ENCODE results near the gene ITGA3. TPM values are rescaled to one million over a fixed set of nuclear protein-coding genes. Genes with fewer than 3 reads are reported as not detected.
"Not testable (repeated sequence)": the region's sequence is repeated elsewhere in the genome, so short reads cannot be mapped to it uniquely, and the experiment has no call there.

Gene ITGA3
- total RNA-seq, 2 donors from 2014 or later = 31.0 to 36.3 TPM

- TF ChIP-seq POLR2A (IDR thresholded peaks at IDR 0.05) (no peak), CTCF (IDR thresholded peaks at IDR 0.05) (no peak)
- peaks cover 80% of the 10 kb centered on the region for H3K4me1 ChIP-seq
- no peaks in the 10 kb centered on the region for H3K27me3 ChIP-seq
- H3K4me3 ChIP-seq = no peak overlapping the region
- intact Hi-C loops (cut with DNase I) = no loop called here
- no peaks in the 10 kb centered on the region for H3K36me3 ChIP-seq (replicated peaks in 1 of 2; ENCODE audit: insufficient read depth in 1 of 2, low read depth in 2 of 2)
- 60 to 72% methylated on average over 5 of the region's 5 CpGs for WGBS, 2 donors
- peak in 1 of 4 donors; percentile 13 for DNase-seq
- H3K27ac ChIP-seq = peak overlapping the region in 3 of 4 donors; percentile 59 to 89 (median 88)
- ATAC-seq = no peak
- no peaks in the 10 kb centered on the region for H3K9me3 ChIP-seq
These were observed 3.9 kb downstream of the ITGA3 start for GRCh38 chr17:50059759-50060273.

DNA sequence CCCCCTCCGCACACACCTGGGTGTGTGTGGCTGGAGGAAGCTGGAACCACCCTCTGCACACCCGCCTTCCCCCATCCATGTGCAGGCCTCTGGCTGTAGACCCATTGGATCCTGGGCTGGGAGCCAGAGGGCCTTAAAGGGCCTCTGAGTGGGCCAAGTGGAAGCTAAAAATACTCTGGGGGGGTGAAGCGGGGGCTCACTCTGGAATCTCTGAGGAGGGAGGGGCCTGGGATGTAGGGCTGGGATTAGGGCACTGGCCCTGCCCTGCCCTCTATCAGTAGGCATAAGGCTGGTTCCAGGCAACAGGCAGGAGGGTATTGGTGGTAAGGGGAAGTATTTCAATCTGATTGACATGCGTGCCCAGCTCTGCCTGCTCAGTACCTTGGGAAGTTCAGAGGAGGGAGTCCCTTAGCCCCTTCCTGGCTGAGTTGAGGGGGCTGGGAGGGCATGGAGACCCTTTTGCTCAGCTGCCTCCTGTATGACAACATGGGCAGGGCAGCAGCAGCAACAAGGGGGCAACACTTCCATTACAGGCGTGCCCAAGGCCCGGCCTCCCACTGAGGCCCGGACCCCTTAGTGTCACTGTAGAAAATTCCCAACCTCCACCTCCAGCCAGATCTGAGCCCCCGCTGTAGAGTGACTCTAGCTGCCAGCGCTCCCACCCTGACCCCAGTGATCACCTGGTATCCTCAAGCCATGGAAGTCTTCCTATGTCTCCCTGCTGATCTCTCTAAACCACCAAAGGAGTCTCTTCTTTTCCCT is 5.2 kb downstream of the ITGA3 start:
- intact Hi-C loops (cut with DNase I) = no loop called here
- H3K36me3 ChIP-seq (replicated peaks in 1 of 2; ENCODE audit: insufficient read depth in 1 of 2, low read depth in 2 of 2) = no peaks in the 10 kb centered on the region
- no peaks in the 10 kb centered on the region for H3K9me3 ChIP-seq
- no peaks in the 10 kb centered on the region for H3K27me3 ChIP-seq
- DNase-seq (peak; percentile 31 to 65 (median 54)), ATAC-seq (no peak)
- H3K4me3 ChIP-seq = no peak overlapping the region
- H3K4me1 ChIP-seq = peaks cover 72% of the 10 kb centered on the region
- TF ChIP-seq CTCF (IDR thresholded peaks at IDR 0.05) = no peak
- no peak for TF ChIP-seq POLR2A (IDR thresholded peaks at IDR 0.05)
- H3K27ac ChIP-seq = peak overlapping the region in 3 of 4 donors; percentile 11 to 26 (median 22)
- 81 to 88% methylated on average over 5 to 9 of the region's 9 CpGs for WGBS, 2 donors

- DNase-seq; H3K9me3 ChIP-seq; ATAC-seq; H3K36me3 ChIP-seq (replicated peaks in 1 of 2; ENCODE audit: insufficient read depth in 1 of 2, low read depth in 2 of 2); H3K27me3 ChIP-seq; H3K4me3 ChIP-seq; intact Hi-C loops (cut with DNase I): not testable (repeated sequence)
- Histone ChIP-seq H3K4me1 (peaks cover 69% of the 10 kb centered on the region), H3K27ac (peak overlapping the region in 2 of 4 donors; percentile 11 to 26)
- WGBS, 2 donors = 95 to 97% methylated on average over 10 of the region's 10 CpGs
These were observed 5.8 kb downstream of the ITGA3 start for GRCh38 chr17:50061713-50062045.

DNA sequence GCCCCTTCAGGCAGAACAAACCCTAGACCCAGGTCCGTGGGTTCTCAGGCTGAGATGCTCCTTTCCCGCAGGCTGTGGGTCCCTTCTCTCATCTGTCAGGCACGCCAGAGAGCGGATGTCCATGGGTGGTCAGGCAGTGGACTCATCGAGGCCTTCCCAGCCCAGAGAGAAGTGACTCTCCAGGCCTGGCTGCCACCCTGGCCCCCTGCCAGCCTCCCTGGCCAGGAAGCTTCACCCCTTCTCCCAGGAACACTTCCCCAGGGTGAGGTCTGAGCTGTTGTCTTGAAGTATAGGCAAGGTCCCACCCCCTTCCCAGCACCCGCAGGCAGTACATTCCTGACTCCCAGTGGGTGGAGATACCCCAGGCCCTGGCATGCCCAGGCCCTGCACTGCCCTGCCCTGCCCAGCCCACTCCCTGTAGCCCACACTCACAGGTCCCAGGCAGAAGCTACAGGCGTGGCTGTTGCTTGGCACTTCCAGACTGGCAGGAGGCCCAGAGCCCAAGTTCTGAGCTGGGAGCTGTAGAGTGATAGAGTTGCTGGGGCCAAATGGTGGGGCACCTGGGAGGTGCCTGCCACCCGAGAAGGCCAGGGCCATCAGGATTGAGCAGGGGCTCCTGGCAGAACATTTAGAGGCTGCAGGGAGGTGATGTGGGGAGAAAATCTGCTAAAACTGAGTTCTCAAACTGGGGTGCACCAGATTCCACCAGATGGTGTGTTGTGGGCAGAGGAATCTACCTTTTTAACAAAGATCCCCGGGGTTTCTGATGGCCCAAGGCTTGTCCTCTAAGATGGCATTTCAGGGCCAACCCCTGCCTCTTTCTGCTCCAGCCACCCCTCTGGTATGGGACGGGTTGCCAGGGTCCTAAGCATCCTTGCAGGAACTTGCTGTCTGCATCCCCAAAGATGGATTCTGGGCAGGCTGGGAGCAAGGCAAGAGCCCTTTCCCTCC is 6.7 kb downstream of the ITGA3 start:
- Histone ChIP-seq H3K4me3 (no peak overlapping the region), H3K9me3 (no peaks in the 10 kb centered on the region), H3K27me3 (no peaks in the 10 kb centered on the region), H3K4me1 (peaks cover 60% of the 10 kb centered on the region), H3K27ac (peak overlapping the region in 2 of 4 donors; percentile 33 to 41), H3K36me3 (replicated peaks in 1 of 2; ENCODE audit: insufficient read depth in 1 of 2, low read depth in 2 of 2) (no peaks in the 10 kb centered on the region)
- ATAC-seq = peak; percentile 29
- peak; percentile 27 to 73 (median 56) for DNase-seq
- whole genome bisulfite sequencing, 2 donors = 65 to 83% methylated on average over 6 to 10 of the region's 10 CpGs
- TF ChIP-seq POLR2A (IDR thresholded peaks at IDR 0.05) (no peak), CTCF (IDR thresholded peaks at IDR 0.05) (no peak)
- intact Hi-C loops (cut with DNase I) = no loop called here
